GM18951 (cell line): ENCODE results near the gene SLC9A5.

Experiments used
- POLR2A ChIP-seq: IDR thresholded peaks from 4 replicates; pipeline ENCODE4 v1.6.1; 2011; ENCODE audit warnings: mild to moderate bottlenecking; ENCODE audit not compliant: insufficient read length, insufficient read depth; ENCODE audit errors: extremely low read depth
- in situ Hi-C: fragments of 300-500 bp; cut with MboI; formaldehyde crosslinking; loops from one replicate; pipeline ENCODE4 v1.12.0; 2022; ENCODE audit warnings: low sequenced_read_pairs, mixed read lengths, inconsistent platforms; ENCODE audit not compliant: unreplicated experiment

Gene SLC9A5

GRCh38 chr16:67301080-67301782 is 52.5 kb downstream of the SLC9A5 start:
- in situ Hi-C loops, result no loop called here
- no peak for TF ChIP-seq POLR2A

DNA sequence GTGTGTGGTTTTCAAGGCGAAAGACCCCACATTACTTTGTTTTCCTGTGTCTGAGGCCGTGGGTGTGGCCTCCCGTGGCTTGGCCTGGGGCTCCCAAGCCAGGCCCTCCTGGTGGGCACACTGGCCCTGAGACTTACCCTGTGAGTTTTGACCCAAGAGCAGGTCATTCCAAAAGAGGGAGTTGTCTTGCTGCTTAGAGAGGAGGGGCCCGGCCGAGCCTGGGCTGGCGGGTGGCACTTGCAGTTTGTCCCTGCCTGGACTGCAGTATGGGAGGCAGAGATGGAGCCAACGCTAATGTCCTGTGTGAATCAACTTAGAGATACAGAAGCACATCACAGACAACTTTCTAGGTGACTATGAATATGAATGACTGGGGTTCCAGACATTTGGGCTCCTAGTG is 53.3 kb downstream of the SLC9A5 start:
- in situ Hi-C loops, result no loop called here
- no peak for TF ChIP-seq POLR2A

- no peak for TF ChIP-seq POLR2A
- in situ Hi-C loops, result no loop called here
These were observed 54.2 kb downstream of the SLC9A5 start for GRCh38 chr16:67302970-67303369.

GRCh38 chr16:67304020-67304419 is 55.2 kb downstream of the SLC9A5 start:
- in situ Hi-C loops, result no loop called here
- TF ChIP-seq POLR2A, result no peak

DNA sequence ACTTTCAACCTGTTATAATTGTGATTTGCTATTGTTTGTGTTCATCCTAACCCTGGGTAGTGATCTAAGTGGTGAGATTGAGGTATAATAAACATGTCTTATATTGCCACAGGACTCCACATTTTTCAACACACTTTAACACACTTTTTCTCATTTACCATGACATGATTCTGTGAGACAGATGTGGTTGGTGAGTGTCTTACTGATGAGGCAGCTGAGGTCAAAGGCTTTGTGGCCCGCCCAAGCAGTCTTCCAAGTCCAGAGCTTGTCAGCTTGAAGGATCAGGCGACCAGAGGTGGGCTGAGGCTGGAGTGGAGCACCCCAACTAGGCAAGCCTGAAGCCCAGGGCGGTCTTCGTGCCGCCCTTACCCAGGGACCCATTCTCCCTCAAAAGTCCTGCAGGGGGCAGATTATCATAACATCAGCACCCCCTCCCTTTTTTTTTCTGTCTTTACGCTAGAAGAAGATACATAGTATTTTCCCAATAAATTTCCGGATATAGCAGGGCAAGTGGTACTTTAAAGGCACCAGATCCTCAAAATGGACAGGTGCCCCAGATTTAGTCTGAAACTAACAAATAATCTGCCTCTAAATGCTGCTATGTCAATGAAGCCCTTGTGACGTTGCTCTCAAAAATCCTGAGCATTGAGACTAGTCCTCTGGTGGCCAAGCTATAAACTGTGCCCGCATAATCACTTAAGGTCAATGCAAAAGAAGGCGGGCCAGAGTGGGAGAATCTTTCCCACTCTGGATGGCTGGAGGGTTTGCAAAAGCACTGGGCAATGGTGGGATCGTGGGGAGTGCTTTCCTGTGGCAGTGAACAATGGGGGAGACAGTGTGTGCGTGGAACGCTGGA is 56.7 kb downstream of the SLC9A5 start:
- no peak for TF ChIP-seq POLR2A
- in situ Hi-C loops, result no loop called here

- in situ Hi-C loops, result no loop called here
- no peak for TF ChIP-seq POLR2A
These were observed 61.8 kb downstream of the SLC9A5 start for GRCh38 chr16:67310561-67310960.

DNA sequence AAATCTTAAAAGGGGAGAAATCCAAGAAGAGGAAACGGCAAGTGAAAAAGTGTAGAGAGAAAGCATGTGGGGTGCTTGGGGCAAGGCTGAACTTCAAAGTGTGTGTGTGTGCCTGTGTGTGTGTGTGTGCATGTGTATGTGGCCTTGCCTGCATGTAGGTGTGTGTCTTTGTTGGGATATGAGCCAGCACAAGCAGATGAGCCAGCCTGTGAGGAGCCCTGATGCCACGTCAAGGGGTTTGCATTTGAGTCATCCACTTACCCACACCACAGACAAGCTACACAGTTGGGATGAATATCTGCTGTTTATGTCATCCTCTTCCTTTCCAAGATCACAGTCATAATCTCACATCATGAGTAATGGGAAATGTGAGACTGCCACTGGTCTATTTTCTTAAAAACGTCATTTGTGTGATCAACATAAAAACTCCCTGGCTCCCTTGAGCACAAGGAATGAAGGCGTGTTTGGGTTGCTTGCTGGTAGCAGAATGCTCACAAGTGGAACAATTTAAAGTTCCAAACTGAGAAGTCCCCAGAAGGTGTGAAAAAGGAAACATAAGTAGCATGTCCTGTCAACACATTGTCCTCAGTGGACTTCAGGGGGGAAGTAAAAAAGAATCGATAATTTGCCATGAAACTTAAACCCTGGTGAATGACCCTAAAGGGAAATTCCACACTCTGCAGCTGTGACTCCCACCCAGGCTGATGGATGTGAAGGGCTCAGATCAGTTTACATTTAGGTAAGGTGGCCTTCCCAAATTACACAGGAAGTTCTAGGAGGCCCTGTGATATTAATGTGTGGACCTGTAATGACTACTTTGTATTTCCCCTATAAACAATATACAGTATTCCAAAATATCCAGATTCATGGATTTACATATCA is 63.1 kb downstream of the SLC9A5 start:
- no peak for TF ChIP-seq POLR2A
- in situ Hi-C loops, result no loop called here

GRCh38 chr16:67312719-67313118 is 63.9 kb downstream of the SLC9A5 start:
- in situ Hi-C loops, result no loop called here
- TF ChIP-seq POLR2A, result no peak

DNA sequence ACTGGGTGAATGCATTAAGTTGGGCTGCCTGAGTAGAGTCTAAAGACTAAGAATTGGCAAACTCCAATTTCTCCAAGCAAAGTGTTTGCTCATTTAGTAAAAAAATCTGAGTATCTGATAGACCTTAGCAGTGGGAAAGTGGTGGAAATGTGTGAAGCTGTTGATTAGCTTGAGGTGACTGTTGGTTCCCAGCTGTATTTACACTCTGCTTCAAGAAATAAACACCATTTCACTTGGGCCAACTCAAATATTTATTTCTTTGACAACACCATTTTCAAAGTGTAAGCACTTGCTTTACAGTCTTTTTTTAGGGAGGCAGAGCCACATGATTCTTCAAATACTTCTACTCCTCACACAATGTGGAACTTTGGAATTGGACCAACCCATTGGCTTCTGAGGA is 69.1 kb downstream of the SLC9A5 start:
- in situ Hi-C loops, result no loop called here
- TF ChIP-seq POLR2A, result no peak
